ENCODE results near the gene CLDN9. TPM values are rescaled to one million over a fixed set of nuclear protein-coding genes. Genes with fewer than 3 reads are reported as not detected.

Gene CLDN9
- total RNA-seq, 1 experiment from 2014 or later = 1.3 TPM

GRCh38 chr16:3059723-3060242 is 47.1 kb downstream of the CLDN9 start:
- no peaks in the 10 kb centered on the region for H3K79me1 ChIP-seq (ENCODE audit: insufficient read depth, low read depth, low read length, poor library complexity, severe bottlenecking)
- no peaks in the 10 kb centered on the region for H3K79me2 ChIP-seq (ENCODE audit: insufficient read depth, low read length)
- peak overlapping the region; percentile 1 for H3K18ac ChIP-seq (ENCODE audit: insufficient read length, low read depth, low read length)
- no peaks in the 10 kb centered on the region for H3K27me3 ChIP-seq (ENCODE audit: insufficient read depth, low read length)
- H3T11ph ChIP-seq (ENCODE audit: low read length) = no peak overlapping the region
- H3K27me3 Mint-ChIP-seq (ENCODE audit: low read depth) = peaks cover 32% of the 10 kb centered on the region
- peaks cover 14% of the 10 kb centered on the region for H3K23me2 ChIP-seq (ENCODE audit: insufficient read length, low read depth, low read length, poor library complexity, severe bottlenecking)
- H3K14ac ChIP-seq (ENCODE audit: insufficient read depth, low read length) = peak overlapping the region; percentile 7; the same call in 1 of the 2 replicates
- H3K27ac Mint-ChIP-seq = peak overlapping the region in 2 of 3 experiments; percentile 53 to 61; a peak in 2 of 7 replicates
- no peak overlapping the region for H2BK120ac ChIP-seq (ENCODE audit: low read depth, low read length, poor library complexity, severe bottlenecking)
- TF ChIP-seq, protein P1, sequence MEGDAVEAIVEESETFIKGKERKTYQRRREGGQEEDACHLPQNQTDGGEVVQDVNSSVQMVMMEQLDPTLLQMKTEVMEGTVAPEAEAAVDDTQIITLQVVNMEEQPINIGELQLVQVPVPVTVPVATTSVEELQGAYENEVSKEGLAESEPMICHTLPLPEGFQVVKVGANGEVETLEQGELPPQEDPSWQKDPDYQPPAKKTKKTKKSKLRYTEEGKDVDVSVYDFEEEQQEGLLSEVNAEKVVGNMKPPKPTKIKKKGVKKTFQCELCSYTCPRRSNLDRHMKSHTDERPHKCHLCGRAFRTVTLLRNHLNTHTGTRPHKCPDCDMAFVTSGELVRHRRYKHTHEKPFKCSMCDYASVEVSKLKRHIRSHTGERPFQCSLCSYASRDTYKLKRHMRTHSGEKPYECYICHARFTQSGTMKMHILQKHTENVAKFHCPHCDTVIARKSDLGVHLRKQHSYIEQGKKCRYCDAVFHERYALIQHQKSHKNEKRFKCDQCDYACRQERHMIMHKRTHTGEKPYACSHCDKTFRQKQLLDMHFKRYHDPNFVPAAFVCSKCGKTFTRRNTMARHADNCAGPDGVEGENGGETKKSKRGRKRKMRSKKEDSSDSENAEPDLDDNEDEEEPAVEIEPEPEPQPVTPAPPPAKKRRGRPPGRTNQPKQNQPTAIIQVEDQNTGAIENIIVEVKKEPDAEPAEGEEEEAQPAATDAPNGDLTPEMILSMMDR (conservative IDR thresholded peaks at IDR 0.05) = no peak
- H3K9ac ChIP-seq (ENCODE audit: extremely low read depth, insufficient read length, low read length) = no peak overlapping the region
- peak overlapping the region; percentile 60 to 74 for H3K4me3 Mint-ChIP-seq
- H3K4me1 ChIP-seq (ENCODE audit: insufficient read depth, low read length) = no peaks in the 10 kb centered on the region
- H3K23ac ChIP-seq (ENCODE audit: insufficient read length, low read depth, low read length) = no peak overlapping the region
- no peak overlapping the region for H4K8ac ChIP-seq (replicated peaks; ENCODE audit: insufficient read length, low read depth, low read length)
- H2AK5ac ChIP-seq (ENCODE audit: insufficient read length, low read length) = no peak overlapping the region
- peak overlapping the region; percentile 33 for H3K4me2 ChIP-seq (ENCODE audit: insufficient read depth, insufficient read length, low read length)
- no peak overlapping the region for H2BK20ac ChIP-seq (ENCODE audit: low read depth, low read length, poor library complexity, severe bottlenecking)
- no peak overlapping the region for H2BK5ac ChIP-seq (ENCODE audit: insufficient read length, low read length)
- H4K91ac ChIP-seq (ENCODE audit: insufficient read length, low read depth, low read length) = no peak overlapping the region
- no peak overlapping the region for H4K5ac ChIP-seq (ENCODE audit: insufficient read length, low read depth, low read length)
- H3K4ac ChIP-seq (ENCODE audit: low read depth, low read length) = no peak overlapping the region
- H4K20me1 ChIP-seq (ENCODE audit: control insufficient read depth, insufficient read depth, insufficient read length) = no peaks in the 10 kb centered on the region
- no peaks in the 10 kb centered on the region for H3K9me3 ChIP-seq (ENCODE audit: control insufficient read depth, low read depth, low read length)
- H3K36me3 Mint-ChIP-seq (ENCODE audit: insufficient read depth in 1 of 3, low read depth in 3 of 3) = peaks cover 4 to 11% (median 7%) of the 10 kb centered on the region in 3 experiments; a peak in 6 of 7 replicates
- H3K56ac ChIP-seq (ENCODE audit: insufficient read length, low read depth, low read length) = no peak overlapping the region
- no peaks in the 10 kb centered on the region; a peak in 2 of 5 replicates for H3K9me3 Mint-ChIP-seq
- H2AFZ ChIP-seq (ENCODE audit: low read length) = no peak overlapping the region
- WGBS (ENCODE audit: extremely low coverage, insufficient read length, low lambda C conversion rate) = no CpG with 5 or more reads among the region's 9 CpGs
- H2BK12ac ChIP-seq (ENCODE audit: insufficient read length, low read depth, low read length) = no peak overlapping the region
- H3K4me1 Mint-ChIP-seq = peaks cover 31 to 40% of the 10 kb centered on the region in 2 experiments
- H3K27ac ChIP-seq (ENCODE audit: insufficient read length, low read depth, low read length) = no peak overlapping the region
- no peak for DNase-seq
- H2BK15ac ChIP-seq (ENCODE audit: low read depth, low read length) = no peak overlapping the region
